ENCODE measurements around the gene HSPB9.

DNA sequence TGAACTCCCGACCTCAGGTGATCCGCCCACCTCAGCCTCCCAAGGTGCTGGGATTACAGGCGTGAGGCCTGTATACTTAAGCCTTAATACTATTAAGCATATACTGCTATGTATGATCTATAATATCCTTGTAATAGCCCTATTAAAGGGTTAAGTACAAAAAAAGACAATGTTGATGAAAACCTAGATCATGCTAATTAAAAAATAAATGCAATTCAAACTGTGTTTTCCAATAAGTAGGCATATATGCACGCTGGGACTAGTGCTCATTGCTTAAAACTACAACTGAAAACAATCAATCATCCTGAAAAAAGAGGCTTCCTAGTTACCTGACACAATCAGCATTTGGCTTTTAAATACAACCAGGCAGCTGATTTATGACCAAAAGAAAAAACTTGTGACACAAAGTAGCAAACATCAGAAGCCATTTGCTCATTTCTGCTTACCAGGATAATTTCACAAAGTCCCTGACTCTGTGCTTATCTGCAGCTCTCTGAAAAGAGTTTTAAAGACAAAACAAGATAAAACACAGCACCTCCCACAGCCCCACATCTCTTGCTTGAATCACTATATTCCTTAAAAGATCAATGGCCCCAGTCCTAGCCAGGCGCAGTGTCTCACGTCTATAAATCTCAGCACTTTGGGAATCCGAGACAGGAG, 35.4 kb upstream of the HSPB9 start:
- TF ChIP-seq, protein P1, sequence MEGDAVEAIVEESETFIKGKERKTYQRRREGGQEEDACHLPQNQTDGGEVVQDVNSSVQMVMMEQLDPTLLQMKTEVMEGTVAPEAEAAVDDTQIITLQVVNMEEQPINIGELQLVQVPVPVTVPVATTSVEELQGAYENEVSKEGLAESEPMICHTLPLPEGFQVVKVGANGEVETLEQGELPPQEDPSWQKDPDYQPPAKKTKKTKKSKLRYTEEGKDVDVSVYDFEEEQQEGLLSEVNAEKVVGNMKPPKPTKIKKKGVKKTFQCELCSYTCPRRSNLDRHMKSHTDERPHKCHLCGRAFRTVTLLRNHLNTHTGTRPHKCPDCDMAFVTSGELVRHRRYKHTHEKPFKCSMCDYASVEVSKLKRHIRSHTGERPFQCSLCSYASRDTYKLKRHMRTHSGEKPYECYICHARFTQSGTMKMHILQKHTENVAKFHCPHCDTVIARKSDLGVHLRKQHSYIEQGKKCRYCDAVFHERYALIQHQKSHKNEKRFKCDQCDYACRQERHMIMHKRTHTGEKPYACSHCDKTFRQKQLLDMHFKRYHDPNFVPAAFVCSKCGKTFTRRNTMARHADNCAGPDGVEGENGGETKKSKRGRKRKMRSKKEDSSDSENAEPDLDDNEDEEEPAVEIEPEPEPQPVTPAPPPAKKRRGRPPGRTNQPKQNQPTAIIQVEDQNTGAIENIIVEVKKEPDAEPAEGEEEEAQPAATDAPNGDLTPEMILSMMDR (IDR thresholded peaks at IDR 0.05) = no peak
- TF ChIP-seq POLR2A (IDR thresholded peaks at IDR 0.05) = no peak
